CD4-positive, alpha-beta memory T cell (primary cell): ENCODE measurements around the gene MPO. TPM values are rescaled to one million over a fixed set of nuclear protein-coding genes. Genes with fewer than 3 reads are reported as not detected.

Experiments
- CTCF ChIA-PET: fragments of 350-600 bp; sonication (Branson Sonifier 250); formaldehyde crosslinking; loops from one replicate; lab custom pipeline; 2021; ENCODE audit warnings: inconsistent platforms; ENCODE audit not compliant: partially characterized antibody; lab: Charles Lee
- POLR2A ChIA-PET: fragments of 350-600 bp; sonication (Branson Sonifier 250); formaldehyde crosslinking; loops from one replicate; lab custom pipeline; 2021; ENCODE audit not compliant: partially characterized antibody; lab: Charles Lee
- DNase-seq, 5 donors: peaks; one replicate each; pipeline versions ENCODE4 v3.0.0 to v3.0.0-alpha.2; 2020 to 2022; ENCODE audit warnings: mixed read lengths in 1 of 5
- H3K27ac ChIP-seq: one replicate; pipeline ENCODE4 v1.7.0; 2013; ENCODE audit warnings: low read depth, low read length
- H3K27me3 ChIP-seq: 2 replicates; pipeline ENCODE4 v1.7.0; 2013; ENCODE audit warnings: mild to moderate bottlenecking, low read length, moderate library complexity; ENCODE audit not compliant: insufficient read depth
- H3K36me3 ChIP-seq: 2 replicates; pipeline ENCODE4 v1.7.0; 2013; ENCODE audit warnings: mild to moderate bottlenecking, low read length, moderate library complexity; ENCODE audit not compliant: insufficient read depth
- H3K4me1 ChIP-seq: 2 replicates; pipeline ENCODE4 v1.7.0; 2013; ENCODE audit warnings: mild to moderate bottlenecking, low read length, moderate library complexity; ENCODE audit not compliant: insufficient read depth
- H3K4me3 ChIP-seq, 2 donors: one replicate each; pipeline ENCODE4 v1.7.0; 2013; ENCODE audit warnings: low read length in 2 of 2, mild to moderate bottlenecking in 1 of 2
- H3K9me3 ChIP-seq, 2 donors: one replicate each; pipeline ENCODE4 v1.7.0; 2013; ENCODE audit warnings: low read length in 2 of 2, control low read depth in 1 of 2; ENCODE audit not compliant: control insufficient read depth in 1 of 2
- H3K27ac Mint-ChIP-seq, 7 donors: one replicate each; pipeline ENCODE4 v1.8.0; 2020 to 2021; ENCODE audit warnings: mixed read lengths in 7 of 7, mild to moderate bottlenecking in 6 of 7, inconsistent platforms in 3 of 7, moderate library complexity in 3 of 7
- H3K27me3 Mint-ChIP-seq, 2 donors: one replicate each; pipeline ENCODE4 v1.8.0; 2020 to 2021; ENCODE audit warnings: mixed read lengths in 2 of 2
- H3K36me3 Mint-ChIP-seq, 2 donors: one replicate each; pipeline ENCODE4 v1.8.0; 2020 to 2021; ENCODE audit warnings: mixed read lengths in 2 of 2, inconsistent platforms in 1 of 2, mild to moderate bottlenecking in 1 of 2
- H3K4me1 Mint-ChIP-seq, 4 donors: one replicate each; pipeline ENCODE4 v1.8.0; 2020 to 2021; ENCODE audit warnings: mixed read lengths in 4 of 4, mild to moderate bottlenecking in 1 of 4
- H3K4me3 Mint-ChIP-seq, 8 donors: one replicate each; pipeline ENCODE4 v1.8.0; 2020 to 2021; ENCODE audit warnings: mixed read lengths in 8 of 8, mild to moderate bottlenecking in 7 of 8, moderate library complexity in 6 of 8, inconsistent platforms in 3 of 8
- H3K9me3 Mint-ChIP-seq, 8 donors: one replicate each; pipeline ENCODE4 v1.8.0; 2020 to 2021; ENCODE audit warnings: mixed read lengths in 8 of 8, mild to moderate bottlenecking in 5 of 8, inconsistent platforms in 3 of 8, moderate library complexity in 1 of 8
- intact Hi-C: fragments of 100-400 bp; cut with micrococcal nuclease; formaldehyde crosslinking; loops from one replicate; pipeline ENCODE4 v1.15.1; 2023
- polyA plus RNA-seq, 2 donors: library from polyadenylated mRNA; unstranded; fragments of 300-500 nt; fragmentation: Illumina TruSeq; gene quantifications; one replicate each; pipeline ENCODE4 v1.2.3, GENCODE V29; 2021
- total RNA-seq, 2 experiments: library from RNA; stranded (reverse); gene quantifications; one replicate each; pipeline ENCODE4 v1.2.3, GENCODE V29; 2021

MPO gene
- total and polyA plus RNA-seq, 4 experiments from 2014 or later = not detected

- Histone ChIP-seq H3K27ac (no peak overlapping the region), H3K4me3 (no peak overlapping the region), H3K27me3 (peaks cover 9% of the 10 kb centered on the region), H3K9me3 (no peaks in the 10 kb centered on the region), H3K4me1 (no peaks in the 10 kb centered on the region), H3K36me3 (no peaks in the 10 kb centered on the region)
- H3K9me3 Mint-ChIP-seq = no peaks in the 10 kb centered on the region
- H3K36me3 Mint-ChIP-seq = no peaks in the 10 kb centered on the region
- ChIA-PET POLR2A (no interaction called here), CTCF (no interaction called here)
- peaks cover 17 to 29% of the 10 kb centered on the region in 2 donors for H3K27me3 Mint-ChIP-seq
- no peak overlapping the region for H3K4me3 Mint-ChIP-seq
- no peak for DNase-seq
- no peak overlapping the region for H3K27ac Mint-ChIP-seq
- intact Hi-C loops = no loop called here
- H3K4me1 Mint-ChIP-seq = peaks cover 0 to 6% (median 0%) of the 10 kb centered on the region in 4 donors
Measured at GRCh38 chr17:58233543-58233942, 47.2 kb downstream of the MPO start.

DNA sequence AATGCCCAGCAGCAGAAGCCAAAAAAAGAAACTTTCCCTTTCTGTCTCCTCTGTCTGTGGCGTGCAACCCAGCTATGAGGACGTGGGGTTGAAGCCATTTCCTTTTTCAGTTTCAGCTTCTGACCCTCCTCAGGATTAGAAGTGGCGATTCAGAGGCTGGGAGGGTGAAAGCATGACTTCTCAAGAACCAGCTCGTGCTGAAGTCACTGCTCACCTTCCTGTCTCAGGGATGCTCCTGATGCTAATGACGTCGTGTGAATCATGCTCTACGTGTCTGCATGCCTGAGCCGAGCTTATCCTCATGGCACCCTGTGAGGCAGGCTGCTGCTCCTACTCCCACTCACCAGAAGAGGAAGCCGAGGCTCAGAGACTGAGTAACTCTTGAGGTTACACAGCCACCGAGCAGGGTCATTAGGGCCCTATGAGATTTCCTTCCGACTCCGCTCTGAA, 48.0 kb downstream of the MPO start:
- no peak overlapping the region for H3K4me3 Mint-ChIP-seq
- POLR2A ChIA-PET = no interaction called here
- H3K27me3 Mint-ChIP-seq = peaks cover 20 to 28% of the 10 kb centered on the region in 2 donors

DNA sequence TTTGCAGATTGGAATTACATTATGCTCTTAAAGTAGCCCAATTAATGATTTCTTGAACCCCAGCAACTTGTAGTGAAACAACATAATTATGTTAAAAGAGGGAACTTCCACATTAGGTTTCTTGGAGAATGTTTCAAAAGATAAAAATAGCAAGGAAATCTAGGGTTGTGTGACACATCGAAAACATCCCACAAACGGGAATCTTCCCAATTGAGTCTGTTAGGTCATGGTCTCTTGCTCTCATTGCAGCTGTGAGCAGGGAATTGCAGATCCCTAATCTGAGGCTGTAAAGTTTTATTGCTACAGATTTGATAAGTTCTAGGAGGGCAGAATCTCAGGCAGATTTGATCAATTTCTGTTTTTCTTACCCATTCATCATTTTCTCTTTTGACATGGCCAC, 49.1 kb downstream of the MPO start:
- DNase-seq = no peak
- Histone ChIP-seq H3K4me1 (no peaks in the 10 kb centered on the region), H3K27ac (no peak overlapping the region), H3K36me3 (no peaks in the 10 kb centered on the region), H3K9me3 (no peaks in the 10 kb centered on the region), H3K4me3 (no peak overlapping the region), H3K27me3 (peaks cover 6% of the 10 kb centered on the region)
- ChIA-PET CTCF (interaction anchor here (1.2 to 2.4 kb wide), 2 partner anchors 12 to 18 kb away, joined by 3 to 8 read pairs; no protein-coding TSS in a partner anchor), POLR2A (interaction anchor here (1.4 kb wide), 1 partner anchor 12 kb away, joined by 3 read pairs; the partner anchor contains the start of gene MKS1)
- Mint-ChIP-seq H3K36me3 (no peaks in the 10 kb centered on the region), H3K4me3 (no peak overlapping the region), H3K27me3 (peaks cover 14 to 29% of the 10 kb centered on the region in 2 donors), H3K4me1 (peaks cover 0 to 6% (median 0%) of the 10 kb centered on the region in 4 donors), H3K9me3 (no peaks in the 10 kb centered on the region), H3K27ac (no peak overlapping the region)
- intact Hi-C loops = no loop called here

More for the DNA sequence above, 48.0 kb downstream of the MPO start:
- CTCF ChIA-PET = interaction anchor here (1.2 to 2.4 kb wide), 2 partner anchors 13 to 17 kb away, joined by 3 to 8 read pairs; no protein-coding TSS in a partner anchor
- Mint-ChIP-seq H3K27ac (no peak overlapping the region), H3K9me3 (no peaks in the 10 kb centered on the region), H3K36me3 (no peaks in the 10 kb centered on the region), H3K4me1 (peaks cover 0 to 6% (median 0%) of the 10 kb centered on the region in 4 donors)
- Histone ChIP-seq H3K27me3 (peaks cover 6% of the 10 kb centered on the region), H3K4me3 (no peak overlapping the region), H3K36me3 (no peaks in the 10 kb centered on the region), H3K9me3 (no peaks in the 10 kb centered on the region), H3K4me1 (no peaks in the 10 kb centered on the region), H3K27ac (no peak overlapping the region)
- no peak for DNase-seq
- intact Hi-C loops = no loop called here

DNA sequence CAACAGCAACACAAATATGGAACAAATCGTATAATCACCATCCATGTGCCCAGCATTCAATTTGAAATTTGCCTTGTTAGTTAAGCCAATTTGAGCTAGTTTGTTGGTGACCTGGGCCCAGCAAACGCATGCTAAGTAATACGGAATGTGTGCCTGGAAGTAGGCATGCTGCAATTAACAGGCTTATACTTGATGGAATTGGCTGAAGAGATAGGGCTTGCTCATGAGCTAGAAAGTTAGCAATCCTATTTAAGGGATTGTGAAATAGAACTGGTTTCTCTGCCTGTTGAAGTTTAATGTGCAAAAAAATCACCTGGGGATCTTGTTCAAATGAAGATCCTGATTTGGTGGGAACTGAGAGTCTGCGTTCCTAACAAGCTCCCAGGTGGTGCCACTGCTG, 50.9 kb downstream of the MPO start:
- no peaks in the 10 kb centered on the region for H3K4me1 ChIP-seq
- H3K36me3 ChIP-seq = no peaks in the 10 kb centered on the region
- Mint-ChIP-seq H3K9me3 (no peaks in the 10 kb centered on the region), H3K36me3 (no peaks in the 10 kb centered on the region), H3K4me1 (peaks cover 0 to 6% (median 0%) of the 10 kb centered on the region in 4 donors), H3K27ac (no peak overlapping the region), H3K4me3 (no peak overlapping the region), H3K27me3 (peaks cover 8 to 22% of the 10 kb centered on the region in 2 donors)
- intact Hi-C loops = no loop called here
- DNase-seq = no peak
- H3K4me3 ChIP-seq = no peak overlapping the region
- no peaks in the 10 kb centered on the region for H3K9me3 ChIP-seq
- H3K27me3 ChIP-seq = no peaks in the 10 kb centered on the region
- H3K27ac ChIP-seq = no peak overlapping the region
- POLR2A ChIA-PET = no interaction called here
- CTCF ChIA-PET = interaction anchor here (1.5 to 2.1 kb wide), 2 partner anchors 20 to 30 kb away, joined by 4 to 6 read pairs; no protein-coding TSS in a partner anchor

- CTCF ChIA-PET = interaction anchor here (1.5 to 2.1 kb wide), 2 partner anchors 21 to 29 kb away, joined by 4 to 6 read pairs; no protein-coding TSS in a partner anchor
- H3K4me1 Mint-ChIP-seq = peaks cover 0 to 6% (median 0%) of the 10 kb centered on the region in 4 donors
- no peak overlapping the region for H3K4me3 ChIP-seq
- no peak overlapping the region for H3K4me3 Mint-ChIP-seq
- intact Hi-C loops = no loop called here
- no peak overlapping the region for H3K27ac ChIP-seq
- no peaks in the 10 kb centered on the region for H3K4me1 ChIP-seq
- peaks cover 8 to 24% of the 10 kb centered on the region in 2 donors for H3K27me3 Mint-ChIP-seq
- DNase-seq = no peak
- POLR2A ChIA-PET = no interaction called here
- H3K27ac Mint-ChIP-seq = no peak overlapping the region
- H3K36me3 ChIP-seq = no peaks in the 10 kb centered on the region
- H3K27me3 ChIP-seq = no peaks in the 10 kb centered on the region
- H3K36me3 Mint-ChIP-seq = no peaks in the 10 kb centered on the region
- no peaks in the 10 kb centered on the region for H3K9me3 ChIP-seq
- no peaks in the 10 kb centered on the region for H3K9me3 Mint-ChIP-seq
Measured at GRCh38 chr17:58229384-58229783, 51.4 kb downstream of the MPO start.

- H3K36me3 ChIP-seq = no peaks in the 10 kb centered on the region
- peaks cover 0 to 6% (median 0%) of the 10 kb centered on the region in 4 donors for H3K4me1 Mint-ChIP-seq
- no peak for DNase-seq
- H3K4me3 Mint-ChIP-seq = no peak overlapping the region
- H3K27ac Mint-ChIP-seq = no peak overlapping the region
- POLR2A ChIA-PET = no interaction called here
- H3K27ac ChIP-seq = no peak overlapping the region
- no peak overlapping the region for H3K4me3 ChIP-seq
- H3K27me3 Mint-ChIP-seq = peaks cover 8 to 28% of the 10 kb centered on the region in 2 donors
- H3K9me3 ChIP-seq = no peaks in the 10 kb centered on the region
- no peaks in the 10 kb centered on the region for H3K27me3 ChIP-seq
- no peaks in the 10 kb centered on the region for H3K9me3 Mint-ChIP-seq
- CTCF ChIA-PET = interaction anchor here (1.2 to 2.1 kb wide), 3 partner anchors 8 to 29 kb away, joined by 3 to 6 read pairs (median 5); no protein-coding TSS in a partner anchor
- H3K4me1 ChIP-seq = no peaks in the 10 kb centered on the region
- H3K36me3 Mint-ChIP-seq = no peaks in the 10 kb centered on the region
- intact Hi-C loops = no loop called here
Measured at GRCh38 chr17:58228679-58229078, 52.1 kb downstream of the MPO start.

DNA sequence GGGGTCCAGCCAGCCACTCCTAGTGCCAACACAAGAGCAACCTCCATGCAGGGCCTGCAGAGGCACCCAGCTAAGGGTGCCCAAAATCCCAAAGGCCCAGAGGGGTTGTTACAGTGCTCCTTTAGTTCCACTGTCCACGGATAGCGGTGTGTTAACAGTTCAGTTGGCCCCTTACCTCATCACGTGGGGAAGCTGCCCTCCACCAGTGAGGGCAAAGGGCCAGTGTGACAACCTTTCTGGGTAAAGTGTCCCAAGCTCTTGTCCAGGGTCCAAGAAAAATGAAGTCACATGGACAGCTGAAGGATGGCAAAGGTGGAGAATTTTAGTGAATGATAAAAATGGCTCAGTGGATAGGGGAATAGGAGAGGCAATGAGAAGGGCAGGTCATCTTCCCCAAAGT, 53.0 kb downstream of the MPO start:
- H3K4me3 Mint-ChIP-seq = no peak overlapping the region
- intact Hi-C loops = no loop called here
- peaks cover 8 to 28% of the 10 kb centered on the region in 2 donors for H3K27me3 Mint-ChIP-seq
- no peak overlapping the region for H3K27ac Mint-ChIP-seq
- ChIA-PET POLR2A (no interaction called here), CTCF (interaction anchor here (1.2 to 2.1 kb wide), 3 partner anchors 9 to 28 kb away, joined by 3 to 6 read pairs (median 5); no protein-coding TSS in a partner anchor)
- no peaks in the 10 kb centered on the region for H3K27me3 ChIP-seq
- H3K9me3 Mint-ChIP-seq = no peaks in the 10 kb centered on the region
- no peak for DNase-seq
- H3K36me3 ChIP-seq = no peaks in the 10 kb centered on the region
- H3K4me1 Mint-ChIP-seq = peaks cover 0 to 6% (median 0%) of the 10 kb centered on the region in 4 donors
- H3K27ac ChIP-seq = no peak overlapping the region
- no peaks in the 10 kb centered on the region for H3K4me1 ChIP-seq
- no peak overlapping the region for H3K4me3 ChIP-seq
- no peaks in the 10 kb centered on the region for H3K9me3 ChIP-seq
- H3K36me3 Mint-ChIP-seq = no peaks in the 10 kb centered on the region
